ENCODE data around the gene PNKP.

- TF ChIP-seq CTCF (conservative IDR thresholded peaks at IDR 0.05 in 1 of 2, IDR thresholded peaks at IDR 0.05 in 1 of 2; ENCODE audit: extremely low read depth in 1 of 2, insufficient read depth in 1 of 2, low read depth in 1 of 2, low read length in 2 of 2) (no peak), EZH2 (IDR thresholded peaks at IDR 0.05; ENCODE audit: borderline replicate concordance, low read length) (no peak)
Measured at GRCh38 chr19:49824662-49825061, 42.7 kb downstream of the PNKP start.
